ENCODE data around the gene RPL19. TPM values are rescaled to one million over a fixed set of nuclear protein-coding genes. Genes with fewer than 3 reads are reported as not detected.

Gene RPL19
- total and polyA plus RNA-seq, 2 experiments from 2014 or later = 806 to 1,924 TPM

- H3K36me3 ChIP-seq (replicated peaks; ENCODE audit: insufficient read depth, low read depth) = no peaks in the 10 kb centered on the region
- H3K27me3 ChIP-seq = peaks cover 47% of the 10 kb centered on the region
- H3K4me3 ChIP-seq = no peak overlapping the region
- 65% methylated on average over 9 of the region's 9 CpGs for WGBS (ENCODE audit: low lambda C conversion rate, missing lambda C conversion rate)
- H3K4me1 ChIP-seq (ENCODE audit: insufficient read depth) = peaks cover 9% of the 10 kb centered on the region
- no peak for TF ChIP-seq EZH2 (IDR thresholded peaks at IDR 0.05; ENCODE audit: borderline replicate concordance)
- no peak for TF ChIP-seq CTCF (IDR thresholded peaks at IDR 0.05; ENCODE audit: poor library complexity)
- no peak for TF ChIP-seq EZH2phosphoT487 (IDR thresholded peaks at IDR 0.05; ENCODE audit: low read depth, severe bottlenecking, unreplicated experiment)
- peak; percentile 50 for DNase-seq (ENCODE audit: low spot score)
- H3K4me2 ChIP-seq = no peak overlapping the region
- H3K9me3 ChIP-seq (ENCODE audit: low read depth) = no peaks in the 10 kb centered on the region
- H3K9me2 ChIP-seq (replicated peaks; ENCODE audit: insufficient read depth) = no peaks in the 10 kb centered on the region
- H3K79me2 ChIP-seq = no peaks in the 10 kb centered on the region
- H4K20me1 ChIP-seq (ENCODE audit: insufficient read depth, poor library complexity, severe bottlenecking) = no peaks in the 10 kb centered on the region
- H2AFZ ChIP-seq = no peak overlapping the region
- H3K27ac ChIP-seq = no peak overlapping the region
These were observed 13.8 kb downstream of the RPL19 start for GRCh38 chr17:39213852-39214251.

GRCh38 chr17:39217734-39218369 lies 17.8 kb downstream of the RPL19 start:
- Histone ChIP-seq H3K36me3 (replicated peaks; ENCODE audit: insufficient read depth, low read depth) (no peaks in the 10 kb centered on the region), H3K27ac (no peak overlapping the region), H4K20me1 (ENCODE audit: insufficient read depth, poor library complexity, severe bottlenecking) (no peaks in the 10 kb centered on the region), H2AFZ (no peak overlapping the region), H3K27me3 (peaks cover 49% of the 10 kb centered on the region), H3K9me3 (ENCODE audit: low read depth) (no peaks in the 10 kb centered on the region), H3K4me3 (no peak overlapping the region), H3K4me2 (no peak overlapping the region), H3K79me2 (no peaks in the 10 kb centered on the region), H3K4me1 (ENCODE audit: insufficient read depth) (no peaks in the 10 kb centered on the region), H3K9me2 (replicated peaks; ENCODE audit: insufficient read depth) (no peaks in the 10 kb centered on the region)
- 47% methylated on average over 16 of the region's 24 CpGs for WGBS (ENCODE audit: low lambda C conversion rate, missing lambda C conversion rate)
- no peak for DNase-seq (ENCODE audit: low spot score)
- no peak for TF ChIP-seq EZH2phosphoT487 (IDR thresholded peaks at IDR 0.05; ENCODE audit: low read depth, severe bottlenecking, unreplicated experiment)
- TF ChIP-seq CTCF (IDR thresholded peaks at IDR 0.05; ENCODE audit: poor library complexity) = no peak
- TF ChIP-seq EZH2 (IDR thresholded peaks at IDR 0.05; ENCODE audit: borderline replicate concordance) = no peak

GRCh38 chr17:39218906-39219305 lies 18.8 kb downstream of the RPL19 start:
- Histone ChIP-seq H4K20me1 (ENCODE audit: insufficient read depth, poor library complexity, severe bottlenecking) (no peaks in the 10 kb centered on the region), H3K4me2 (no peak overlapping the region), H3K4me1 (ENCODE audit: insufficient read depth) (no peaks in the 10 kb centered on the region), H2AFZ (no peak overlapping the region), H3K27ac (no peak overlapping the region), H3K36me3 (replicated peaks; ENCODE audit: insufficient read depth, low read depth) (no peaks in the 10 kb centered on the region), H3K27me3 (peaks cover 59% of the 10 kb centered on the region), H3K4me3 (no peak overlapping the region), H3K9me2 (replicated peaks; ENCODE audit: insufficient read depth) (no peaks in the 10 kb centered on the region), H3K9me3 (ENCODE audit: low read depth) (no peaks in the 10 kb centered on the region), H3K79me2 (no peaks in the 10 kb centered on the region)
- DNase-seq (ENCODE audit: low spot score) = no peak
- TF ChIP-seq EZH2phosphoT487 (IDR thresholded peaks at IDR 0.05; ENCODE audit: low read depth, severe bottlenecking, unreplicated experiment) (no peak), EZH2 (IDR thresholded peaks at IDR 0.05; ENCODE audit: borderline replicate concordance) (no peak), CTCF (IDR thresholded peaks at IDR 0.05; ENCODE audit: poor library complexity) (no peak)
- WGBS (ENCODE audit: low lambda C conversion rate, missing lambda C conversion rate) = 80% methylated on average over 8 of the region's 8 CpGs
